NCI-H82 treated with DMSO at 0.1 percent for 48 hours (cell line): ENCODE data around the gene DRC7.
"Not testable (repeated sequence)": the region's sequence is repeated elsewhere in the genome, so short reads cannot be mapped to it uniquely, and the experiment has no call there.

ENCODE experiments used
- DNase-seq: peaks from one replicate; lab custom pipeline; 2025; ENCODE audit not compliant: unreplicated experiment; lab: John Stamatoyannopoulos, UW

The DRC7 gene

GRCh38 chr16:57760357-57761160 is 66.0 kb downstream of the DRC7 start:
- DNase-seq = no peak

DNA sequence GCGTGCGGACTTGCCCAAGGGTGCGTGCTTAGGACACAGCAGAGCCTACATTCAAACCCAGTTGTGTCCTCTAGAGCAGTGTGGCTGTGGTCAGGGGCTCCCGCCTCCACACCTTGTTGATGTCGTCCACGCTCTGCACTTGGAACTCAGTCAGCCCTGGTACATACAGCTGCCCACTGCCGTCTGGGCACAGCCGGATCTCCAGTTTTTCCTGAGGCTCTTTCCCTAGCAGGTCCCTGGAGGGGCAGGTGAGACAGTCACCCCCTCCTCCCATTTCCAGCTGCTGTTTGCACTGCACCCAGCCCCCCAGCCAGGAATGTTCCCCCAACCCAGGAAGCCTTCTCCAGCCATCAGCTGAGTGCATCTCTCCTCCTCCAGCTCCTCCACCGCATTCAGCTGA is 66.7 kb downstream of the DRC7 start:
- DNase-seq = no peak

DNA sequence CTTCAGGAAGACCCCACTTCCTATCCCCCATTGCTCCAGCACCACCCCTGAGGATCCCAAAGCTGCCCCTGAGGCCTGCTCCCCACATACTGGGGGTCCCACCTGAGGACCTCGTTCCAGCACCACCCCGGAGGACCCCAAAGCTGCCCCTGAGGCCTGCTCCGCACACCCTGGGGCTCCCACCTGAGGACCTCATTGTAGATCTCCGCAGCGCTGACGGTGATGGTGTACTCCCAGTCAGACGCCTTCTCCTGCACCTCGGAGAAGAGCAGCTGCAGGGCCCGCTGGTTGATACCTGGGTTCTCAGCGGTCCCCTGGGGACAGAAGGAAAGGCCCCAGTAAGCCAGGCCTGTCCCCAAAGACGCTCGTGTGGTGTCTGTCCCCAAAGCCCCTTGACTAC is 67.4 kb downstream of the DRC7 start:
- no peak for DNase-seq

DNA sequence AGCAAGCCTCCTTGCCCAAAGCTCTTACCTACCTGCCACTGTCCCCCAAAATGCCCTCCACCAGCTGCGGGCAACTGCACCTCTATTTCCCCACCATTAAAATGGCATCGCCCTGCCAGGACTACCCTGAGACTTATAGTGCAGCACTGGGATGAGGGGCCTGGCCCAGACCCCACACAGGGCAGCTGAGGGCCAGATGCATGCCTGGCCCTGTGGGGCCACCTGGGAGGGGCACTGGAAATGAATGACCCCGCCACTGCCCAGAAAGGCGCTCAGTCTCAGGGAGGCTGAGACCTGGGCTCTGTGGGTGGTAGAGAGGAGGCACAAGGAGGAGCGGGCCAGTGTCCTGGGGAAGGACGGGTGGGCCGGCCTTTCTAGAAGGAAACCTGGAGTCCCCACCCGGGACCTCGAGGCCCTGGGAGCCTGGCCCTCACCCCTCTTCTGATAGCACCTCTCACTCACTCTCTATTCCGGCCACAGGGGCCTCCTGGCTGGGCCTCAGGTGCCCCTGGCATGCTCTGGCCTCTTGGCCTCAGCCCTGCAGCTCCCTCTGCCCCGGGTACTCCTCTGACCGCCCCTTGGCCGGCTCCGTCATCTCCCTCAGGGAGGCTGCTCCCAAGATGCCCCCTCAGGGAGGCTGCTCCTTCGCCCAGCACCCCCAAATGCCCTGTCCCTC is 67.9 kb downstream of the DRC7 start:
- no peak for DNase-seq

DNA sequence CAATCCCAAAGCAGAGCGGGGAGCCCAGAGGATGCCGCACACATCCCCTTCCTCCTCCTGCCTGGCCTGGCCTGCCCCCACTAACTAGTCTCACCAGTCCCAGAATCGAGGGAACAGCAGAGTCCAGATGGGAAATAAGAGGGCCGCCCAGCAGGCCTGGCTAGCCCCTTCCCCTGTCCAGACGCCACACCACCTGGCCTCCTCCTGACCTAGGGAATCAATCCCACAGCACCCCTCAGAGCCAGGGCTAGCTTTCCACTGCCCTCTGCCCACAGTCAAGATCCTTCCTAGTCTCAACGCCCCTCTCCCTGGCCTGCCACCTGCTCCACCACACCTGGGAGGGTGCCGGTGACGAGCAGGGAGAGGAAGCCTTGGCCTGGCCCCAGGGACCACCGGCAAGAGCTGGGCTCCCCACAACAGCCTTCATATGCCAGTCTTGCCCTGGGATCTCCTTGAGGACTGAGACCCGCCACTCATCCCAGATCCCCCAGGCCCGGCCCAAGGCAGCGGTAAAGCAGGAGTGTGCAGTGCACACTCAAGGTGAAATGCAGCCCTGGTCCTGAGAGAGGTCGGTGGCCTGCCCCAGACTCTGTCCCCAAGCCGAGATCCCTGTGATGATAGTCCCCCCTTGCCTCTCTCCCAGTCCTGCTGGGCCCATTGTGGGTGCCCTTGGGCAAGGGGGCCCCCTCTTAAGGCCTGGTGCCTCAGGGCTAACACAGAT is 68.8 kb downstream of the DRC7 start:
- no peak for DNase-seq

DNA sequence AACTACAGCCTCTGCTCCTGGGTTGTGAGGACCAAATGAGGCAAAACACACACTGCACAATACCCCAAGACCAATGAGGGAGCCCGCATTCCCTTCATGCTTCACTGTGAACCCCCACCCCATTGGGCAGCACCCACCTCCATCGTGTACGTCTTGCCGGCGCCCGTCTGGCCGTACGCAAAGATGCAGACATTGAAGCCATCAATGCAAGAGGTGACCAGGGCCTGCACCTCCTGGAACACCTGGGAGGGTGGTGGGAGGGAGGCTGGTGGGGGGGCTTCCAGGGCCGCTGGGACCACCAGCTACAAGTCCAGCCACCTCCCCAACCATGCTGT is 69.4 kb downstream of the DRC7 start:
- DNase-seq = no peak

- DNase-seq = no peak
Measured at GRCh38 chr16:57764341-57765159, 69.9 kb downstream of the DRC7 start.

DNA sequence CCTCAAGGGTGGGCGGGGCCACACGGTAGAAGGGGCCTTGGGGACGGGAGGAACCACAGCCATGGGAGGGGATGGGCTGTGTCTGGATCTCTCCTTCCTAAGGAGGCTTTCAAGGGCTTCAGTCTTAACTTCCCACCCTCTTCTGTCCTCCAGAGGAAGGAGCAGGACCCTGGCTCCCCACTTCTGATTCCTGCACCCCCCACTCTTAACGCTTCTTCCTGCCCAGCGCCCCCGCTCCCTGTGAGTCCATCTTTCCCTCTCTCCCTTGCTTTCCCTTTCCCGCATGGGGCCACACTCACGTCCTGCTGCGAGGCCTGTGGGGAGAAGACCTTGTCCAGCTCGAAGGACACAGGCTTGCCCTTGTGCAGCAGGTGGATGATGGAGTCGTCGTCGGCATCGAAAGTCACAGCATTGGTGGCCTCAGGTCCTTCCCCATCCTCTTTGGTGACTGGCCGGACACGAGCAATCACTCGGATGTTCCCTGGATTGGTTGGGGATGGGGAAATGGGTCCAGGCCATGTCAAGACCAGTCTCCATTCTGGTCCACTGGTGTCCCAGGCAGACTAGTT is 70.6 kb downstream of the DRC7 start:
- DNase-seq = no peak

GRCh38 chr16:57766714-57767348 is 72.2 kb downstream of the DRC7 start:
- DNase-seq = no peak

GRCh38 chr16:57769541-57770145 is 75.0 kb downstream of the DRC7 start:
- no peak for DNase-seq

- DNase-seq = no peak
Measured at GRCh38 chr16:57770361-57770760, 75.8 kb downstream of the DRC7 start.

GRCh38 chr16:57771141-57771785 is 76.7 kb downstream of the DRC7 start:
- DNase-seq = no peak

DNA sequence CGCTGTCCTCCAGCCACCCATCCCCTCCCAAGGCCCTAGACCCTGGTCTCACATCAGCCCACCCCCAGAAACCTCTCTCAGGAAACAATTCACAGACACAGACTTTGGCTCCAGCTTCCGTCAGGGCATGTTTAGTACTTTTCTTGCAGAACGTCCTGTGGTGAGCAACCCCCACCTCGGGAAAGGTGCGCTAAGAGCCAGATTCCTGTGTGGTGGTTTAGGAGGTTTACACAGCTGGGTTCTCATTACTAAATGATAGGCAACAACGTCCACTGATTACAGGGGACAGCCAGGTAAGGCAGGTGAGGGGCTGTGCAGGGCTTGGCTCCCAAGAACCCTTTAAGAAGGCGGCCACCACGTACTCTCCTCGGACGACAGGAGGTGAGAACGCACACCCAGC is 78.4 kb downstream of the DRC7 start:
- no peak for DNase-seq

- no peak for DNase-seq
Measured at GRCh38 chr16:57773655-57774295, 79.2 kb downstream of the DRC7 start.

DNA sequence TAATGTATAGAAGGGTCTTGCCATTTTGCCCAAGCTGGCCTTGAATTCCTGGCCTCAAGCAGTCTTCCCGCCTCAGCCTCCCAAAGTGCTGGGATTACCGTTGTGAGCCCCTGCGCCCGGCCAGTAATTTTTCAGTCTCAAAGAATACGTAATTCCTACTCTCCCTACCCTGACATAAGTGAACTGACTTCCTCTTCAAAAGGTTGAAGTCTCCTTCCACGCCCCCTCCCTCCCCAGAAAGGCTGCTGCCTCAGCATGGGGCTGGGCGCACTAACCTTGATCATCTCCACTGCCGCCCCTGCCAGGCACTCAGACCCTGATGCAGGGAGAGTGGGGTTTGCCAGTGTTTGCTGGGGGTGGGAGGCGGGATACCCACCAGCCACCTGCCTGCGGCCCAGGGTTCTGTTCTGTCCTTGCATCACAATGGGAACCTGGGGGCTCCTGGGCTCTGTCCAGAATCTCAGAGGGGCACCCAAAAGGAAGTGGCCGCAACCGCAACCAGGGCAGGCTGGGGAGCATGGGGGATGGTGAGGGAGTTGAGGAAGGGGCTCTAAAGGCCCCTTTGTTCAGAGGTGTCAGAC is 80.2 kb downstream of the DRC7 start:
- no peak for DNase-seq

- no peak for DNase-seq
Measured at GRCh38 chr16:57775661-57776469, 81.3 kb downstream of the DRC7 start.

DNA sequence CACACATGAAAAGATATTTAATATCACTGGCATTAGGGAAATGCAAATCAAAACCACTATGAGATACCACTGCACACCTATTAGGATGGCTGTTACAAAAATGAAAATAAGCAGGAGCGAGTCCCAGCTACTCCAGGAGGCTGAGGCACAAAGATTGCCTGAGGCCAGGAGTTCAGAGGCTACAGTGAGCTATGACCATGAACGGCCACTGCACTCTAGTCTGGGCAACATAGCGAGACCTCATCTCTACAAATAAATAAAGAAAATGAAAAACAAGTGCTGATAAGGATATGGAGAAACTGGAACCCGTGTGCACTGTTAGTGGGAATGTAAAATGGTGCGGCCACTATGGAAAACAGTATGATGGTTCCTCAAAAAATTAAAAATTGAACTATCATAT is 84.1 kb downstream of the DRC7 start:
- no peak for DNase-seq

DNA sequence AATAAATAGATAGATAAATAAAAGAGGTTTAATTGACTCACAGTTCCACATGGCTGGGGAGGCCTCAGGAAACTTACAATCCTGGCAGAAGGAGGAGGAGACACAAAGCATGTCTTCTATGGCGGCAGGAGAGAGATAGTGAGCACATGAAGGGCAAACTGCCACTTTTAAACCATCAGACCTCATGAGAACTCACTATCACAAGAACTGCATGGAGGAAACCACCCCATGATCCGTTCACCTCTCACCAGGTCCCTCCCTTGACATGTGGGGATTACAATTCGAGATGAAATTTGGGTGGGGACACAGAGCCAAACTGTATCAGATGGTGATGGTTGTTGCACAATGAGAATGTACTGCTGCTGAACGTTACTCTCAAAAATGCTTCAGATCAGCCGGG is 85.2 kb downstream of the DRC7 start:
- DNase-seq = not testable (repeated sequence)
